Measurements from ENCODE around the gene TMEM132E. TPM values are rescaled to one million over a fixed set of nuclear protein-coding genes. Genes with fewer than 3 reads are reported as not detected.

TMEM132E gene
- polyA plus RNA-seq, 3 donors, result 2.1 to 4.5 (median 2.2) TPM

Other genes starting within 250 kb of the TMEM132E start
- not detected for gene CCL13, start 223.1 kb upstream of the TMEM132E start, polyA plus RNA-seq (ENCODE audit: insufficient read length in 3 of 3)
- gene CCL1, start 216.3 kb upstream of the TMEM132E start, polyA plus RNA-seq (ENCODE audit: insufficient read length in 3 of 3), result not detected